HG02938 (cell line): ENCODE data around the gene IL18BP.

ENCODE experiments used
- ATAC-seq: cut with Tn5 transposase; IDR thresholded peaks from one replicate; pipeline ENCODE4 v1.9.1; 2021; ENCODE audit warnings: mild to moderate bottlenecking, moderate library complexity; ENCODE audit not compliant: unreplicated experiment

Gene IL18BP

DNA sequence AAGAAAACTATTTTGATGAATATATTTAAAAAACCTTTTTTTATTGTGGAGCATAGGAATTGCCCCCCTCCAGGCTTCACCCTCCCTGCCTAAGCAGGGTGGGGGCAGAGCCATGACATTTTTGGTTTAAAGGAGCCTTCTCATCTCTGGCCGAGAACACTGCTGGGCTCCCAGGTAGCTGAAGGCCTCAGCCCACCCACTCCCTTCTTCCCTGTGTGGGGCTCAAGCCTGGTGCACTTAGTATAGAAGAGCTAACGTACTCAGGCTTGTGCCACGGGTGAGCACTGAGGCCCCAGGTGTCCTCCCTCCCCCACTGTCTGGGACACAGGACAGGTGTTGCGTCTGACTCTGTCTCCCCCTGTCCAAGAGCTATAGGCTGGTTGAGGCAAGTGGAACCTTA is 2.2 kb upstream of the IL18BP start:
- ATAC-seq, result no peak

DNA sequence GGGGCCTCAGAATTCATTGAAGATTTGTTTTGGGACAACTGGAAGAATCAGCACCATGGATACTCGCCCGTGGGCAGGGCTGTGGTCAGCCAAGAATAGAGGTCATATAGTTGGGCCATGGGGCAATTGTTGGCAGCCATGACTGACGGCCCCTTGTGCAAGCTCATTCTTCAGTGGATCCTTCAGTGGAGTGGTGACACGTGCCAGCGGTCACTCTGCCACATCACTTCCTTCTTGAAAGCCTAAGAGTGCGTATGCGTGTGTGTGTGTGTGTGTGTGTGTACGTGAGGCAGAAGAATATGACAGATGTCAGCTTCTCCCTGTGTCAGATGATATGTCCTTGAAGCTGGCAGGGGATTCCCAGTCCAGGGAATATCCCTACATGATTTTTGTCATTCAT is 1.8 kb upstream of the IL18BP start:
- no peak for ATAC-seq

- no peak for ATAC-seq
These were observed 1.1 kb upstream of the IL18BP start for GRCh38 chr11:71997594-71997993.

DNA sequence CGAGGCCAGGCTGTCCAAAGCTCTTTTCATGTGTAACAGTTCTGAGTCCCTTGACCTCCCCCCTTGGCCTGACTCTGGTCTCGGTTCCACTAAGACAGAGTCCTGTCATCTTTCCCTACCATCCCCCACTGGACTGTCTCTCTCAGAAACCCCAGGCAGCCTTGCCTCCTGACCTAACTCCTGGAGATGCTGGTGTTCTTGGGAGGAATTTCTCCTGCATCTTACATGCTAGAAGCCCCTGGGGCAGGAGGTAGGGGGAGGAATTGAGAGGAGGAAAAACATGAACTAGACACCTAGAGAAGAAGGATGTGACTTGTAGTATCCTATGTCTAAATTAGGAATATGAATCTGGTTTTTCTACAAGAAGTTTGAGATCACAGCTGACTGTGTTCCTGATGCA is 648 bp upstream of the IL18BP start:
- ATAC-seq, result no peak

- ATAC-seq, result no peak
These were observed 653 bp downstream of the IL18BP start for GRCh38 chr11:71999362-71999761.

GRCh38 chr11:71999798-72000197 is 1.1 kb downstream of the IL18BP start:
- ATAC-seq, result no peak

DNA sequence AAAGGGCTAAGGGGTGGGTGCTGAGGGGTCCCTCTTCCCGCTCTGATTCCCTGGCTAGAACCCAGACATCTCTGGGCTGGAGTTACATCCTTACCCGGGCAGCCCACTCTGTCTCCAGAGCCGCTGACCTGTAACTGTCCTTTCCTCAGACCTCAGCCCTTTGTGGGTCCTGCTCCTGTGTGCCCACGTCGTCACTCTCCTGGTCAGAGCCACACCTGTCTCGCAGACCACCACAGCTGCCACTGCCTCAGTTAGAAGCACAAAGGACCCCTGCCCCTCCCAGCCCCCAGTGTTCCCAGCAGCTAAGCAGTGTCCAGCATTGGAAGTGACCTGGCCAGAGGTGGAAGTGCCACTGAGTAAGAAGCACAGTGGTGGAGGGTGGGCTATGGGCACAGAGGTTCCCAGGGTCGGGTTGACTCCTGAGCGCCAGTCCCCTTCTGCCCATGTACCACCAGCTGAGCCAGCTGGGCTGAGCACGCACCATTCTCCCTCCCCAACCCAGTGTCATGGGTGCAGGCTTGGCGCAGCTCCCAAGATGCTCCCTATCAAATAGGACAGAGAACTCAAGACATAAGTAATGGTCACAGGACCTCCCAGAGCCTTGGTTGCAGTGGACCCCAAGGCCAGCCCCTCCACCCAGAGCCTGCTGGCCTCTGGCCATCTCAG is 1.6 kb downstream of the IL18BP start:
- ATAC-seq, result no peak

DNA sequence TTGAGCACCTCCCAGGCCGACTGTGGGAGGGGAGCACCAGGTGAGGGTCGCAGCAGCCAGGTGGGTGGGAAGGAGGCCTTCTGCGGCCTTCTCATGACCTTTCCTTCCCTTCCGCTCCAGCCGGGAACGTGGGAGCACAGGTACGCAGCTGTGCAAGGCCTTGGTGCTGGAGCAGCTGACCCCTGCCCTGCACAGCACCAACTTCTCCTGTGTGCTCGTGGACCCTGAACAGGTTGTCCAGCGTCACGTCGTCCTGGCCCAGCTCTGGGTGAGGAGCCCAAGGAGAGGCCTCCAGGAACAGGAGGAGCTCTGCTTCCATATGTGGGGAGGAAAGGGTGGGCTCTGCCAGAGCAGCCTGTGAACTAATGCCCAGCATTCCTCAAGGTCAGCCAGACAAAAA is 2.6 kb downstream of the IL18BP start:
- no peak for ATAC-seq

DNA sequence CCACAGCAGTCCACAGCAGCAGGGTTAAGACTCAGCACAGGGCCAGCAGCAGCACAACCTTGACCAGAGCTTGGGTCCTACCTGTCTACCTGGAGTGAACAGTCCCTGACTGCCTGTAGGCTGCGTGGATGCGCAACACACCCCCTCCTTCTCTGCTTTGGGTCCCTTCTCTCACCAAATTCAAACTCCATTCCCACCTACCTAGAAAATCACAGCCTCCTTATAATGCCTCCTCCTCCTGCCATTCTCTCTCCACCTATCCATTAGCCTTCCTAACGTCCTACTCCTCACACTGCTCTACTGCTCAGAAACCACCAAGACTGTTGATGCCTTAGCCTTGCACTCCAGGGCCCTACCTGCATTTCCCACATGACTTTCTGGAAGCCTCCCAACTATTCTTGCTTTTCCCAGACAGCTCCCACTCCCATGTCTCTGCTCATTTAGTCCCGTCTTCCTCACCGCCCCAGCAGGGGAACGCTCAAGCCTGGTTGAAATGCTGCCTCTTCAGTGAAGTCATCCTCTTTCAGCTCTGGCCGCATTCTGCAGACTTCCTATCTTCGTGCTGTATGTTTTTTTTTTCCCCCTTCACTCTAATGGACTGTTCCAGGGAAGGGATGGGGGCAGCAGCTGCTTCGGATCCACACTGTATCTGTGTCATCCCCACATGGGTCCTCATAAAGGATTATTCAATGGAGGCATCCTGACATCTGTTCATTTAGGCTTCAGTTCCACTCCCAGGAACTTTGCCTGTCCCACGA is 3.3 kb downstream of the IL18BP start:
- no peak for ATAC-seq

GRCh38 chr11:72002841-72003775 is 4.4 kb downstream of the IL18BP start:
- ATAC-seq, result no peak

- ATAC-seq, result no peak
These were observed 5.1 kb downstream of the IL18BP start for GRCh38 chr11:72003776-72004171.

DNA sequence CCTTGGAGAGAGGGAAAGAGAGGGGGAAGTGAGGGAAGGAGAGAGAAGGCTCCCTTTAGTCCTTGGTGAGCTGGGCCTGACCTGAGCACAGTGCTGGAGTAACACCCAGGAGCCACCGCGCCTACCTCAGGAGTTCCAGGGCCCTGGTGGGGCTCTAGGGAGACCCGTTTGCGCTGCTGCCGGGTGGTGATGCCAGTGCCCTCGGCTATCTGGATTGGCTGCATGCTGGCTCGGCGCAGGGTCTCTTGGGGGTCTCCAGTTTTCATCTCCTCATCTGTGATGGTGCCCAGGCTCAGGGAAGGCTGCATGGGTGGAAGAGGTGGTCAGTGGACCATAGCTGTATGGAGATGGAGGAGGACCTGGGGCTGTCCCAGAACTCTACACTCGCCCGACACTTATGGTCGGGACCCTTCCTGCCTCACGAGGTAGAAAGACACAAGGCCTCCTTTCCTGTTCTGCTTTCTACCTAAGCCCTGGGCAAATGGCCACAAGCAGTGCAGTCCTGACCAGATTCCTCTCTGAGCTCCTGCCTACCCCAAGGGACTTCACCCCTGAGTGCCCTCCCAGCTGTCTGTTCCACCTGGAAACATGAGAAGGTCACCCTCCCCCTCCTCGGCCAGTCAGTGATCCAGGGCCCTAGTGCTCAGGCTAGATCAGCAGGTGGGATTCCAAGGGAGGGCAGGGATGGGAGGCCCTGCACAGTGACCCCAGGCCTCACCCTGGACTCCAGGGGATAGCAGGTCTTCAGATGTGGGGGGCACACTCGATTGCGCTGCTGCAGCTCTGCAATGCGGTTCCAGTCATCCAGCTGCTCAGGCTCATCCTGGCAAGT is 6.0 kb downstream of the IL18BP start:
- ATAC-seq, result no peak

DNA sequence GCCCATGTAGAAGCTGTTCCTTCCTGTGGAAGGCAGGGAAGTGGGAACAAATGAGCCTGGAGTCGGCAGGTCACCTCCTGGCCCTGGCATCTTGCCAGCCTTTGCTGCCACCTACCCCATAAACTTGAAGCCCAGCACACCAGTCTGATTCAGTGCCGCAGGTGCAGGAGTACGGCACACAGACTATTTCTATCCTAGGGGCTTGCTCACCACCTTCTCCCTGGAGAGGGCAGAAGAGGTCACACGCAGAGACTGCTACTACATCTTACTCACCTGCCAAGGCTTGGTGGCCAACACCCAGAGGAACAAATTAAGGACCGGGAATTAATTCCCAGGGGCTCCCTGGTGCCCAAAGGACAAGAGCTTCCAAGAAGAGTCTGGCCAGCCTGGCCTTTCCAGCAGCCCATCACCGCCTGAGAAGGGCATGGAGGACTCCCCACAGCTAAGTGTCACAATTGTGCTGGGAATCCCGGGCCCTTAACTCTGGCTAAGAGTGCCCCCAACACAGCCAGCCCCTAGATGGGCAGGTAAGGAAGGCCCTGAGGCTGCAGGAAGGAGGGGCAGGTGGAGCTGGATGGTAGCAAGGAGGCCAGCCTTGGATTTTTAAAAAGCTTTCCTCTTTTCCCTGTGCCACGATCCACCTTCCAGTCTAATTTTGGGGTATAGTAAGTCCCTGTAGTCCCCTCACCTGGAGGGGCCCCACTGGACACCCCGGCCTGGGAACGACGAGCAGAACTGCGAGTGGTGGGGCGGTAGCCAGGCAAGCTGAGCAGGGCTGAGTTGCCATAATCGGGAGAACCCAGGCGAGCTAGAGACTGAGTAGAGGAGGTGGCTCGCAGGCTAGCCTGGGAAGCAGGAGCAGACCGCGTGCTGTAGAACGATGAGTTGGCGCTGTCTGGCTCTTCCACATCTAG is 6.9 kb downstream of the IL18BP start:
- no peak for ATAC-seq

- ATAC-seq, result no peak
These were observed 7.8 kb downstream of the IL18BP start for GRCh38 chr11:72006309-72007088.

- no peak for ATAC-seq
These were observed 8.4 kb downstream of the IL18BP start for GRCh38 chr11:72007089-72007476.

DNA sequence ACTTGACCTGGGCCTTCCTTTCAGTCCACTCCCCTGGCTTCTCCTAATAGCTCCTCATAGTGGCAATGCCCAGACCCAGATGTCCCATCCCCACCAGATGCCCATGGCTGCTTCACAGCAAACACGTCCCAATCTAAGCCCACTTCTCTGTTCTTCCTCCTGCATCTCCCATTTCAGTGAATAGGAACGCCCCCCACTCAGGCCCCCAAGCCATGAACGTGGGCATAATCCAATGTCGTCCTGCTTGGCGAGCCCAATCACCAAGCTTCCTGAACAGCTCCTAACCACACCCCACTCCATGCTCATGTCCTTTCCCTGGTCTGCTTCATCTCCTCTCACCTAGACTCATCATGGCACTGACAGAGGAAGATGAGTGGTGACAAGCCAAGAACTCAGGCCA is 8.9 kb downstream of the IL18BP start:
- ATAC-seq, result no peak

GRCh38 chr11:72008728-72009127 is 10.0 kb downstream of the IL18BP start:
- ATAC-seq, result no peak

DNA sequence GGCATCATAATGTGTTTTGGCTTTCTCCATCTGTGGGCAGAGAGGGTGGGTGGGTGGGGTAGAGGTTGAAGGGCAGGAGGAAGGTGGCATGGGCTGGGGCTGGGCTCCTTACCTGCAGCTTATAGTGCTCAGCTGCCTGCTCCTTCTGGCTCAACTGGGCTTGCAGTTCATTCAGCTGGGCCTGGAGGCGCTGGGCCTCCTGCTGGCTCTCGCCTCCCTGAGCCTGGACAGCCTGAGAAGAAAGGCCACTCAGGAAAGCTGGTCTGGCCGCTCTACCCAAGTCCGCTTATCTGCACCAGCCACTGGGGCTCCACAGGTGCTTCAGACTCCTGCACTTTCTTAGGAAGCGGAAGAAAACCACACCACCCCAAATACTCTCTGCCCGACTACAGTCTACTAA is 10.4 kb downstream of the IL18BP start:
- ATAC-seq, result no peak
